Effector memory CD4-positive, alpha-beta T cell (primary cell): ENCODE data around the gene CDC14B.

Experiments
- DNase-seq, 3 donors: peaks; one replicate each; pipeline ENCODE4 v3.0.0-alpha.2; 2020
- H3K27ac ChIP-seq: 2 replicates; pipeline ENCODE4 v1.7.0; 2013; ENCODE audit warnings: mild to moderate bottlenecking, low read length, moderate library complexity; ENCODE audit not compliant: insufficient read depth, poor library complexity, severe bottlenecking
- H3K27me3 ChIP-seq: replicated peaks from 2 replicates; pipeline ENCODE4 v1.7.0; 2013; ENCODE audit warnings: mild to moderate bottlenecking, low read length; ENCODE audit not compliant: insufficient read depth, control insufficient read depth, poor library complexity, severe bottlenecking
- H3K36me3 ChIP-seq: 2 replicates; pipeline ENCODE4 v1.7.0; 2013; ENCODE audit warnings: mild to moderate bottlenecking, low read length, moderate library complexity; ENCODE audit not compliant: control insufficient read depth, insufficient read depth
- H3K4me1 ChIP-seq: 2 replicates; pipeline ENCODE4 v1.7.0; 2013; ENCODE audit warnings: low read length, mild to moderate bottlenecking; ENCODE audit not compliant: control insufficient read depth, insufficient read depth, poor library complexity, severe bottlenecking
- H3K4me3 ChIP-seq: 2 replicates; pipeline ENCODE4 v1.7.0; 2013; ENCODE audit warnings: low read length, low read depth, mild to moderate bottlenecking; ENCODE audit not compliant: insufficient read depth, poor library complexity, severe bottlenecking
- H3K9me3 ChIP-seq: 2 replicates; pipeline ENCODE4 v1.7.0; 2013; ENCODE audit warnings: mild to moderate bottlenecking, low read length, moderate library complexity; ENCODE audit not compliant: control insufficient read depth

The CDC14B gene

GRCh38 chr9:96515621-96516470 is 103.8 kb downstream of the CDC14B start:
- DNase-seq, result no peak
- Histone ChIP-seq H3K9me3 (no peaks in the 10 kb centered on the region), H3K27me3 (no peaks in the 10 kb centered on the region), H3K27ac (no peak overlapping the region), H3K4me3 (no peak overlapping the region), H3K4me1 (no peaks in the 10 kb centered on the region), H3K36me3 (peaks cover 6% of the 10 kb centered on the region)

GRCh38 chr9:96514800-96515158 is 104.9 kb downstream of the CDC14B start:
- H3K9me3 ChIP-seq, result no peaks in the 10 kb centered on the region
- no peaks in the 10 kb centered on the region for H3K27me3 ChIP-seq
- H3K36me3 ChIP-seq, result peaks cover 6% of the 10 kb centered on the region
- no peak overlapping the region for H3K27ac ChIP-seq
- no peaks in the 10 kb centered on the region for H3K4me1 ChIP-seq
- DNase-seq, result no peak
- H3K4me3 ChIP-seq, result no peak overlapping the region

DNA sequence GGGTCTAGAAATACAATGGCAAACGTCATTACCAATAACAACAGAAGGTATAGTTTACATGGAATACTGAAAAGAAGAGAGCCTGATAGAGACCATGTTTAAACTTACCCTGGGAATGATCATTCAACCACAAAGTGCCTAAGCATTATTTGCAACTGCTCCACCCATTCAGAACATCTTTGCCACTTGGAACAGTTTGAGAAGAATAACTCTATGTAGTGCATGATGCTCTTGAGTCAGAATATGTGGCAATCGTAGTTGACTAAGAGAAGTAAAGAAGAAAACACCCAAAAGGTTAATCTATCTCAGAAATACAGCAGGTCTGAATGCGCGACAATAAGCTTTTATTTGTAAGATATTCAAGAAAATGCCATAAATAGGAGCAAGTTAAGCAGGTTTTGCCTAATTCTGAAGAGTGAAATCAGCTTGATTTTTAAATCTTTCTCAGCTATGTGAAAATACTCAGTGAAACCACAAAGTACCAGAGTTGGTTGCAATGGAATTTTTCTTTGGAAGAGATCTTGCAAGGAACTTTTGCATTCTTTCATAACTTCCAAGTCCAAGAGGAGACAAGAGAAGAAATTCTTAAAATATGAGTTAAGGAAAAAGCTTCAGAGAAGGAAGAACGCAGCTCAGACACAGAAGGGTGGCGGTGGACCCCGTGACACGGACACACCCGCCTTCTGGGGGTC is 105.4 kb downstream of the CDC14B start:
- Histone ChIP-seq H3K27me3 (no peaks in the 10 kb centered on the region), H3K4me1 (no peaks in the 10 kb centered on the region), H3K27ac (no peak overlapping the region), H3K4me3 (no peak overlapping the region), H3K9me3 (no peaks in the 10 kb centered on the region), H3K36me3 (peaks cover 6% of the 10 kb centered on the region)
- DNase-seq, result no peak

GRCh38 chr9:96513622-96514021 is 106.0 kb downstream of the CDC14B start:
- H3K9me3 ChIP-seq, result no peaks in the 10 kb centered on the region
- H3K36me3 ChIP-seq, result peaks cover 6% of the 10 kb centered on the region
- no peak overlapping the region for H3K4me3 ChIP-seq
- no peaks in the 10 kb centered on the region for H3K27me3 ChIP-seq
- no peak for DNase-seq
- no peaks in the 10 kb centered on the region for H3K4me1 ChIP-seq
- H3K27ac ChIP-seq, result no peak overlapping the region

- Histone ChIP-seq H3K4me3 (no peak overlapping the region), H3K9me3 (no peaks in the 10 kb centered on the region), H3K4me1 (no peaks in the 10 kb centered on the region), H3K36me3 (peaks cover 6% of the 10 kb centered on the region), H3K27ac (no peak overlapping the region), H3K27me3 (no peaks in the 10 kb centered on the region)
- no peak for DNase-seq
These were observed 107.4 kb downstream of the CDC14B start for GRCh38 chr9:96512240-96512639.

- no peak overlapping the region for H3K4me3 ChIP-seq
- H3K4me1 ChIP-seq, result no peaks in the 10 kb centered on the region
- H3K9me3 ChIP-seq, result no peaks in the 10 kb centered on the region
- H3K27me3 ChIP-seq, result no peaks in the 10 kb centered on the region
- no peak for DNase-seq
- no peak overlapping the region for H3K27ac ChIP-seq
- peaks cover 6% of the 10 kb centered on the region for H3K36me3 ChIP-seq
These were observed 109.4 kb downstream of the CDC14B start for GRCh38 chr9:96510258-96510657.

DNA sequence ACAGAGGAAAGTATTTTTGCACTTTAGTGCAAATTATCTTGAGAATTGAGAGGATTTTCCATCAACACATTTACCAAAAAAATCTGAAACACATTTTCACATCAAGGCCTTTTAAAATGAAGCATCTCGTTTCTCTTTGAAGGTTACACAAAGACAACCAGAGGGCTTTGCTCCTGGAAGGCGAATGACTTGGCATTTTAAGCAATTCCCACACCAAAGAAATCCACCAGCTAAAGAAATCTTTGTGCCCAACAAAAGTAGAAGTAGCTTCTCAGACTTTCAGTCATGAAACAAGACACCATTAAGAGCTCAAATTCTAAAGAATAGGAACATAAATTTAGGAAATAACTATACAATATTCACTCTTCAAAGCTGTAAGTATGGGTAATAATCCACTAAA is 109.8 kb downstream of the CDC14B start:
- Histone ChIP-seq H3K27me3 (no peaks in the 10 kb centered on the region), H3K27ac (no peak overlapping the region), H3K9me3 (no peaks in the 10 kb centered on the region), H3K36me3 (peaks cover 6% of the 10 kb centered on the region), H3K4me3 (no peak overlapping the region), H3K4me1 (no peaks in the 10 kb centered on the region)
- no peak for DNase-seq

- H3K36me3 ChIP-seq, result peaks cover 3% of the 10 kb centered on the region
- H3K4me3 ChIP-seq, result no peak overlapping the region
- H3K27ac ChIP-seq, result no peak overlapping the region
- H3K4me1 ChIP-seq, result no peaks in the 10 kb centered on the region
- DNase-seq, result no peak
- no peaks in the 10 kb centered on the region for H3K9me3 ChIP-seq
- no peaks in the 10 kb centered on the region for H3K27me3 ChIP-seq
These were observed 110.6 kb downstream of the CDC14B start for GRCh38 chr9:96509026-96509425.

DNA sequence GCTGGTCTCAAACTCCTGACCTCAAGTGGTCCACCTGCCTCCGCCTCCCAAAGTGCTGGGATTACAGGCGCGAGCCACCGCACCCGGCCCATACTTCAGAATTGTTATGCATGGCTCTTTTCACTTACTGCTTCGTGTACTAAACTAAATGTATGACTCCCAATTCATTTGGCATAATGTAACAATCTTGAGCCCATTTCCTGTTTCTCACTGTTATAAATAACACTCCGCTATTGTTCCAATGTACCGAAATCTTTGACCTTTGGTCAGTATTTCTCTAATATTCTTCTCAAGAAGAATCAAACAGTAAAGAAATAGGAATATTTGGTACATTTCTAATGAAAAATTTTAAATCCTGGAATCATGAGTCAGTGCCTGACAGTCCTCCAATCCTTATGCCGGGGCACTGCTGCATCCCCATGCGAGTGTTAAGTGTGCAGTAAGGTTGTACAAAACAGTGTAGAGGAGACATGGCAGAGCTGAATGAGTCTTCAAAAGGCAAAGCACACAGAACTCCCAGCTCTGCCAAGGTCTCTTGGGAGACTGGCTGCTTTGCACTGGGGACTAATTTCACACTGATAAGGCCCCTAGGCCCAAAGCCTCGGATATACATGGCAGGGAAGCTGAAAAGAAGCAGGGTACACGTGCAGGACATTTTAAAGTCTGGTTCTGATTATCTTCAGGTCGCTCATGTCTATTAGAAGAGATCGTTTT is 111.3 kb downstream of the CDC14B start:
- Histone ChIP-seq H3K27ac (no peak overlapping the region), H3K9me3 (no peaks in the 10 kb centered on the region), H3K4me1 (no peaks in the 10 kb centered on the region), H3K4me3 (no peak overlapping the region), H3K27me3 (no peaks in the 10 kb centered on the region), H3K36me3 (no peaks in the 10 kb centered on the region)
- DNase-seq, result no peak
